Smooth muscle cell of the pulmonary artery (primary cell): ENCODE results near the gene SLC38A6. TPM values are rescaled to one million over a fixed set of nuclear protein-coding genes. Genes with fewer than 3 reads are reported as not detected.

Source experiments
- total RNA-seq: library from RNA; depleted of rRNA; stranded (reverse); fragments of >200 nt; gene quantifications from 2 replicates; pipeline ENCODE4 v1.2.3, GENCODE V29; 2014

SLC38A6 gene
- total RNA-seq, result 38.7 and 41.7 TPM in 2 replicates

GRCh38 chr14:60980811-60981632, at the start of gene SLC38A6, which contains the start of gene TRMT5:
SLC38A6 (plus strand) TSS chr14:60981245; CDS start chr14:60981278, 33 bp downstream.
TRMT5 (minus strand) TSS chr14:60981079; CDS start chr14:60980973, 106 bp downstream.

Other genes starting within 250 kb of the SLC38A6 start
- 41.7 and 47.3 TPM in 2 replicates for gene MNAT1, start 246.5 kb upstream of the SLC38A6 start, total RNA-seq
- 11.5 and 17.4 TPM in 2 replicates for gene TRMT5, start 166 bp upstream of the SLC38A6 start, total RNA-seq